ENCODE data around the gene SORT1. TPM values are rescaled to one million over a fixed set of nuclear protein-coding genes. Genes with fewer than 3 reads are reported as not detected.

SORT1 gene
- total RNA-seq, 1 donor from 2014 or later = 52.3 TPM

- Mint-ChIP-seq H3K36me3 (peaks cover 3% of the 10 kb centered on the region), H3K27ac (no peak overlapping the region), H3K4me1 (ENCODE audit: unreplicated experiment) (peaks cover 9% of the 10 kb centered on the region), H3K9me3 (no peaks in the 10 kb centered on the region), H3K4me3 (no peak overlapping the region), H3K27me3 (no peaks in the 10 kb centered on the region)
- no peak for DNase-seq (ENCODE audit: extremely low spot score, unreplicated experiment)
- TF ChIP-seq, protein P1, sequence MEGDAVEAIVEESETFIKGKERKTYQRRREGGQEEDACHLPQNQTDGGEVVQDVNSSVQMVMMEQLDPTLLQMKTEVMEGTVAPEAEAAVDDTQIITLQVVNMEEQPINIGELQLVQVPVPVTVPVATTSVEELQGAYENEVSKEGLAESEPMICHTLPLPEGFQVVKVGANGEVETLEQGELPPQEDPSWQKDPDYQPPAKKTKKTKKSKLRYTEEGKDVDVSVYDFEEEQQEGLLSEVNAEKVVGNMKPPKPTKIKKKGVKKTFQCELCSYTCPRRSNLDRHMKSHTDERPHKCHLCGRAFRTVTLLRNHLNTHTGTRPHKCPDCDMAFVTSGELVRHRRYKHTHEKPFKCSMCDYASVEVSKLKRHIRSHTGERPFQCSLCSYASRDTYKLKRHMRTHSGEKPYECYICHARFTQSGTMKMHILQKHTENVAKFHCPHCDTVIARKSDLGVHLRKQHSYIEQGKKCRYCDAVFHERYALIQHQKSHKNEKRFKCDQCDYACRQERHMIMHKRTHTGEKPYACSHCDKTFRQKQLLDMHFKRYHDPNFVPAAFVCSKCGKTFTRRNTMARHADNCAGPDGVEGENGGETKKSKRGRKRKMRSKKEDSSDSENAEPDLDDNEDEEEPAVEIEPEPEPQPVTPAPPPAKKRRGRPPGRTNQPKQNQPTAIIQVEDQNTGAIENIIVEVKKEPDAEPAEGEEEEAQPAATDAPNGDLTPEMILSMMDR (conservative IDR thresholded peaks at IDR 0.05) = no peak
Measured at GRCh38 chr1:109264379-109264755, 133.4 kb downstream of the SORT1 start.

DNA sequence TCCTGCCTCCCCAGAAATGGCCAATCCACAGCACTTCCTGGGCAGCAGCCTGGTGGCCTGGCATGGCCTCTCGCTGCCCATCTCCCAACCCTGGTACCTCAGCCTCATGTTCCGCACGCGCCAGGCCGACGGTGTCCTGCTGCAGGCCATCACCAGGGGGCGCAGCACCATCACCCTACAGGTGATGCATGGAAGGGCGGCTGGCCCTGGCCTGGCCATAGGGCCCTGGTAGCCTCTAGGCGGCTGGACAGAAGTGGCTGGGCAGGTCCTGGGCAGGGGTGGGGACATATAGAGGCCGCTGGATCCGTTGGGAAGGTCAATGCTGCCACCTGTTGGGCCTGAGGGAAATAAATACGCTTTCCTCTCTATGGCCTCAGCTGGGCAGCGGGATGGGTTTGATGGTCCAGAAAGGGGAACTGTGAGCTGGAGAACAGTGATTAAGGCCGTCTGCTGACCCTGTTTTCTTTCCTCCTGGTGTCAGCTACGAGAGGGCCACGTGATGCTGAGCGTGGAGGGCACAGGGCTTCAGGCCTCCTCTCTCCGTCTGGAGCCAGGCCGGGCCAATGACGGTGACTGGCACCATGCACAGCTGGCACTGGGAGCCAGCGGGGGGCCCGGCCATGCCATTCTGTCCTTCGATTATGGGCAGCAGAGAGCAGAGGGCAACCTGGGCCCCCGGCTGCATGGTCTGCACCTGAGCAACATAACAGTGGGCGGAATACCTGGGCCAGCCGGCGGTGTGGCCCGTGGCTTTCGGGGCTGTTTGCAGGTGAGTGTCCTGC is 133.9 kb downstream of the SORT1 start:
- Mint-ChIP-seq H3K27ac (peak overlapping the region; percentile 70), H3K36me3 (peaks cover 3% of the 10 kb centered on the region)

DNA sequence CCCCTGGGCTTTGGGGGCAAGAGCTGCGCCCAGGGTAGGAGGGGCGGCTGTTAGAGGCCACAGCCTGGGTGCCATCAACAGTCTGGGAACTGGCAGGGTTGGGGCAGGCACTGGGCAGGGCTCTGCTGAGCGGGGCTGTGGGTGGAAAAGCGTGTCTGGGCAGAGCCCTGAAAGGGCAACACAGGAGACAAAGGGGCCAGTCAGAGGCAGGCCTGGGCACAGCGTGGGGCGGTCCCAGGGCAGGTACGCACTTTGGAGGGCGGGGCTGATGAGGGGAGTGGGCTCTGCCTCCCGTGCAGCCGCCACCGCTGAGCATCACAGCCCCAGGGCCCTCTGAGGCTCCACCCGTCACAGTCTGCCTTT is 134.5 kb downstream of the SORT1 start:
- Mint-ChIP-seq H3K36me3 (peaks cover 2% of the 10 kb centered on the region), H3K27me3 (no peaks in the 10 kb centered on the region), H3K9me3 (no peaks in the 10 kb centered on the region), H3K27ac (no peak overlapping the region), H3K4me3 (no peak overlapping the region), H3K4me1 (ENCODE audit: unreplicated experiment) (peaks cover 9% of the 10 kb centered on the region)
- TF ChIP-seq, protein P1 (conservative IDR thresholded peaks at IDR 0.05) = no peak
- no peak for DNase-seq (ENCODE audit: extremely low spot score, unreplicated experiment)

More for the DNA sequence above, 133.9 kb downstream of the SORT1 start:
- peak; percentile 91 for DNase-seq (ENCODE audit: extremely low spot score, unreplicated experiment)
- TF ChIP-seq, protein P1 (conservative IDR thresholded peaks at IDR 0.05) = peak; percentile 100
- Mint-ChIP-seq H3K4me3 (no peak overlapping the region), H3K4me1 (ENCODE audit: unreplicated experiment) (peaks cover 9% of the 10 kb centered on the region), H3K9me3 (no peaks in the 10 kb centered on the region), H3K27me3 (no peaks in the 10 kb centered on the region)

DNA sequence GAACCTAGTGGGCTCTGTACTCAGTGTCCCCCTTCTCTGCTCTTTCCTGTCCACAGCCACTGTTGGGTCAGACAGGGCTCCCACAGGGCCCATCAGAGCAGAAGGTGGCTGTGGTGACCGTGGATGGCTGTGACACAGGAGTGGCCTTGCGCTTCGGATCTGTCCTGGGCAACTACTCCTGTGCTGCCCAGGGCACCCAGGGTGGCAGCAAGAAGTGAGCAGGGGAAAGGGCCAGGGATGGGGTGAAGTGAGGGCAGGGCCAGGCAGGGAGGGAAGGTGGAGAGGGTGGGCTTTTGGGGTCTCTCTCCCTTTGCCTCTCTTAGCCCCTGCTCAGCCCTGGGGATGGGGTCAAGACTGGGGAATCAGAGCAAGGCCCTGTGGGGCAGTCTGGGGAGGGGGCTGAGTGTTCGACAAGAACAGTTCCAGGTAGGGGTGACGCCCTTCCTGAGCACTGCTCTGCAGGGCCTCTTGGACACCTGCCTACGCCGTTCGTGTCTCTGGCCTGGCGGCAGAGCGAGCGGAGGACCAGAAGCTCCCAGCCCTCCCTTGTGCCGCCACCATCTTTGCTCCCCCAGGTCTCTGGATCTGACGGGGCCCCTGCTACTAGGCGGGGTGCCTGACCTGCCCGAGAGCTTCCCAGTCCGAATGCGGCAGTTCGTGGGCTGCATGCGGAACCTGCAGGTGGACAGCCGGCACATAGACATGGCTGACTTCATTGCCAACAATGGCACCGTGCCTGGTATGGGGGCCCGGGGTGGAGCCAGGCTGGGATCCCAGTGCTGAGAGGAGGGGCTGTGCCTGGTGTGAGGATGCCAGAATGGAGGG is 135.3 kb downstream of the SORT1 start:
- no peak for DNase-seq (ENCODE audit: extremely low spot score, unreplicated experiment)
- H3K4me1 Mint-ChIP-seq (ENCODE audit: unreplicated experiment) = peaks cover 15% of the 10 kb centered on the region
- no peak overlapping the region for H3K27ac Mint-ChIP-seq
- H3K36me3 Mint-ChIP-seq = peaks cover under 1% of the 10 kb centered on the region
- H3K9me3 Mint-ChIP-seq = no peaks in the 10 kb centered on the region
- TF ChIP-seq, protein P1 (conservative IDR thresholded peaks at IDR 0.05) = no peak
- no peak overlapping the region for H3K4me3 Mint-ChIP-seq
- H3K27me3 Mint-ChIP-seq = no peaks in the 10 kb centered on the region

GRCh38 chr1:109261578-109261977 is 136.1 kb downstream of the SORT1 start:
- Mint-ChIP-seq H3K9me3 (no peaks in the 10 kb centered on the region), H3K4me1 (ENCODE audit: unreplicated experiment) (peaks cover 22% of the 10 kb centered on the region), H3K36me3 (peaks cover 4% of the 10 kb centered on the region), H3K4me3 (no peak overlapping the region), H3K27me3 (no peaks in the 10 kb centered on the region), H3K27ac (no peak overlapping the region)
- no peak for DNase-seq (ENCODE audit: extremely low spot score, unreplicated experiment)
- TF ChIP-seq, protein P1 (conservative IDR thresholded peaks at IDR 0.05) = no peak
